Globus pallidus (tissue), 1 donor: ENCODE data around the gene AFM.

ENCODE experiments used
- DNase-seq: peaks from one replicate; pipeline ENCODE4 v3.0.0-alpha.2; 2015; ENCODE audit warnings: low spot score

Gene AFM

DNA sequence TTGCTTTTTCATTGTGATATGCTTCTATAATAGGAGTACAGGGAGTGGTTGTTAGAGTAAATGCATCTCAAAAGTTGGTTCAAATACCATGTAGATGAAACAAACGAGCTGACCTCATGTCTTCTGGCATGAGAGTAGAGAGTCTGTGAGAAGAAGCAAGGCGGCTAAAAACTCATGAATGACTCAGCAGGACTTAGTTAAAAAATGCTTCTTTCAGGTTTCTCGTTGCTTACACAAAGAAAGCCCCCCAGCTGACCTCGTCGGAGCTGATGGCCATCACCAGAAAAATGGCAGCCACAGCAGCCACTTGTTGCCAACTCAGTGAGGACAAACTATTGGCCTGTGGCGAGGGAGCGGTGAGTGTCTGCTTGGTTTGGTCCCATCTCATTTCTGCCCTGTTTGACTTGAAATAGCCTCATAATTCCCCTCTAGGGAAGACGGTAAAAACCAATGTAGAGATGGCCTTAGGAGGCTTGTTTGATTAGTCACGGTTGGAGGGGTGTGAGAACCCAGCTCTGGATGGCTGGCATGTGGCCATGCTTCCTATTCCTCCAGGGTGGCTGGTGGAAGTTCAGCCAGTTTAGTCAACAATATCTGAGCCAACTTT is 31.0 kb upstream of the AFM start:
- DNase-seq = no peak

DNA sequence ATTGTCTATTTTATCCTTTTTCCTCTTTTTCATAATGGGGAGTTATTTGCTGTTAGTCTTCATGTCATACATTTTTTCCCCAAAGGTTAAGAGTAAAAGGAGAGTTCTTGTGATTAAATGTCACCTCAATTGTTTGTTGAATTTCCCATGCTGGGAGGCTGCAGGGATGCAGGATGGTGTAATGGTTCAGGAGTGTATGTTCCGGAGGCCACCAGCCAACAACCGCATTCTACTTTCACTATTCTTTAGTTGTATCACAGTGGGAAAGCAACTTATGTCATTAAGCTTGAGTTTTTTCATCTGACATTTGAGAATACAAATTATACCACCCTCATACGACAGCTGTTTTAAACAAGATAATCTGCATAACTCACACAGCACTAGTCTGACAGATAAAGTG is 30.1 kb upstream of the AFM start:
- no peak for DNase-seq

DNA sequence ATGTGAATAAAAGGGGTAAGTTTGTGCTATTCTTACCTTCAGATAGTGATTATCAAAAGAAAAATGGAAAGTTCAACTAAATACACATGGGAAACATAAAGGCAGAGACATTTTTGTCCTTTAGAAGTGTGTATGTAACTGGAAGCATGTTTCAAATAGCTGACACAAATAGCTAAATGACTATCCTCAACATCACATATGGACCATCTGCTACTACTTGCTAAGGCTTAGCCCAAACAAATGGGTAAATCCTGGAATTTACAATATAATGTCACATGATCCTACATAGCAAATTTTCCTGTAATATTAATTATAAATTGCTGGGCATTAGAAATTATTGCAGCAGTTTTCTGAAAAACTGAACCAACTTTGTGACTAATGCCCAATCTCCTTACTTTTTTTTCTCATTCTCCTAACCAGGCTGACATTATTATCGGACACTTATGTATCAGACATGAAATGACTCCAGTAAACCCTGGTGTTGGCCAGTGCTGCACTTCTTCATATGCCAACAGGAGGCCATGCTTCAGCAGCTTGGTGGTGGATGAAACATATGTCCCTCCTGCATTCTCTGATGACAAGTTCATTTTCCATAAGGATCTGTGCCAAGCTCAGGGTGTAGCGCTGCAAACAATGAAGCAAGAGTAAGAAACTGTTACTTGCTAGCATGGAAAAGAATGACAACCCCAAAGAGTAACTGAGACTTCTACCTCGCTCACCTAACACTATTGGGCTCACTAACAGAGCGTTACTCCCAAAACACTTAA is 29.4 kb upstream of the AFM start:
- DNase-seq = no peak

DNA sequence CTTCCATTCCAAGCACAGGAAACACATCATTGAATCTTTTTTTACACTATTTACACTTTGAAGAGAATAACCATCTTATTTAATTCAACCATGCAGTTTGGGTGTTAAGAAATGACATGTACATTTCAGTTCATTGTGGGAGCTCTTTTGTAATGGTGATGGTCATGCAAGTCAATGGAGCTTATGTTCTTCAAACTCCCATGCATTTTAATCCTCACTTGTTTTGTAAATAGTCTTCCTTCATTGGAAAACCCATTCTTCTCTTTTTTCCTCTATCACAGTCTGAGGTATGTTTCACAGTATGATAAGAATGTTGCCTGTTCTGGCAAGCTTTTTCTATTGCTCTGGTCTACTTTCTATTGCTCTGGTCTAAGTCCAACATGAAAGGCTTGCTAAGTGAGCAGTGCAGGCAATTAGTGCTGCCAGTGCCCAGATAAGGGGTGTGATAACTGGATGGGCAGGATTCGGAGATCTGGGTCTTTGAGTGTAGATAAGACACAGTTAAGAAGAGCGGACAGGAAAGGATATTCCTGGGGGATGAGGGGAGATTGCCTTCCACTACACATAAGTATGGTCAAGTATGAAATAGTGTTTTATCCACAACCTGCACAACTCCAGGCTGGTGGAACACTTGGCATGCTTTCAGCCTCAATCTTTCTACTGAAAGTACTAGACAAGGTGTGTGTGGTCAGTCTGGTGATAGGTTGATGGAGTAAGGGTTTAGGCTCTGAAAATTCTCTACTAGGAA is 28.4 kb upstream of the AFM start:
- no peak for DNase-seq

DNA sequence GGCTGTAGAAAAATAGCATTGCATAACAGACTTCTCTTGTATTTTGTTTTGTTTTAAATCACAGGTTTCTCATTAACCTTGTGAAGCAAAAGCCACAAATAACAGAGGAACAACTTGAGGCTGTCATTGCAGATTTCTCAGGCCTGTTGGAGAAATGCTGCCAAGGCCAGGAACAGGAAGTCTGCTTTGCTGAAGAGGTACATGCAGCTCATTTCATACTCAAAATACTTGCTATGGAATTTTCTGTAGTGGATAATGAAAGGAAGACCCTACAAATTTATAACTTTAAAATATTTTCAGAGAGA is 27.9 kb upstream of the AFM start:
- DNase-seq = no peak

DNA sequence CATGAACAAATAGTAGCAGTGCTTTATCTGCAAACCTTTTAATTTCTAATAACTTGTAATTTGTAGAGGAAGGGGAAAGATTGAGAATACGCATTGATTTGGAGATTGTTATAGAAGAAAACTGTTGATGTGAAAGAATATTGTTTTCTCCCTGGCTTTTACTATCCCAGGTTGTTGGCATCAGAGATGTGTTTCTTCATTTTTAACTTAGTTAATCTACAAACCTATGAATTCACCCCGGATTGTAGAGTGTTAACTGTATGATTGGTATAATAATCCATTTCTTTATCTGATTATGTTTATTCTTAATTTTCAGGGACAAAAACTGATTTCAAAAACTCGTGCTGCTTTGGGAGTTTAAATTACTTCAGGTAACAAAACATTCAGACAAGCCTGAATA is 26.6 kb upstream of the AFM start:
- no peak for DNase-seq

DNA sequence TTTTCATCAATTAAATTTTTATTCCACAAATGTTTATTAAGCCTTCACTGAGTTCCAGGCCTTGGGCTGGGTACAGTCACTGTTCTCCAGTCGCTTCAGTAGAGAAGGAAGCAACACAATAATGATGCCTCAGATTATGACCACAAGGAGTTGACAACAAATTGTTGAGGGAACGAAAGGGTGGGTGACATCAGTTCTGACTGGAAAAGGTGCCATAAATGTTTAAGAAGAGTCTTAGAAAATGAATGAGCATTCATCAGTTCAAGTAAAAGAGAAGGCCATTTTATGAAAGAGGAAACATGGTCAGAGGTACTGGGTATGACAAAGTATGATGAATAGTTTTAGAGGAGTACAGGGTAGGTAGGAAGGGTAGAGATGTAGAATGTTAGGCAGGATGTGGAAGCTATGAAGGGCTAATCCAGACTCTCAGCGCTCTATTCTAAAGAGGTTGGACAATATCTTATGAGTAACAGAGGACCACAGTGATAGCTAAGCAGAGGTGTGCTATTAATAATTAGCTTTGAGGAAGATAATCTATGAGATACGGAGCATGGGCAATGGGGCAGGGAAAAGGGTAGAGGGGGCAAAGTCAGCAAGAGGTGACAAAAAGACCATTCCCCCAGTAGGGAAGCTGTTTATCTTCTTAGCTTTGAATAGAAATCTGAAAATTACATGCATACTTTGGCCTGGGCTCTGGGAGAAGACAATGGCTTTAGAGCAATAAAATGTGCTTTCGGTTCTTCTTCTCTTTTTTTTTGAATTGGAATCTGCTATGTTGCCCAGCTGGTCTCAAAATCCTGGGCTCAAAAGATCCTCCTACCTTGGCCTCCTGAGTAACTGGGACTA is 25.1 kb upstream of the AFM start:
- DNase-seq = no peak

DNA sequence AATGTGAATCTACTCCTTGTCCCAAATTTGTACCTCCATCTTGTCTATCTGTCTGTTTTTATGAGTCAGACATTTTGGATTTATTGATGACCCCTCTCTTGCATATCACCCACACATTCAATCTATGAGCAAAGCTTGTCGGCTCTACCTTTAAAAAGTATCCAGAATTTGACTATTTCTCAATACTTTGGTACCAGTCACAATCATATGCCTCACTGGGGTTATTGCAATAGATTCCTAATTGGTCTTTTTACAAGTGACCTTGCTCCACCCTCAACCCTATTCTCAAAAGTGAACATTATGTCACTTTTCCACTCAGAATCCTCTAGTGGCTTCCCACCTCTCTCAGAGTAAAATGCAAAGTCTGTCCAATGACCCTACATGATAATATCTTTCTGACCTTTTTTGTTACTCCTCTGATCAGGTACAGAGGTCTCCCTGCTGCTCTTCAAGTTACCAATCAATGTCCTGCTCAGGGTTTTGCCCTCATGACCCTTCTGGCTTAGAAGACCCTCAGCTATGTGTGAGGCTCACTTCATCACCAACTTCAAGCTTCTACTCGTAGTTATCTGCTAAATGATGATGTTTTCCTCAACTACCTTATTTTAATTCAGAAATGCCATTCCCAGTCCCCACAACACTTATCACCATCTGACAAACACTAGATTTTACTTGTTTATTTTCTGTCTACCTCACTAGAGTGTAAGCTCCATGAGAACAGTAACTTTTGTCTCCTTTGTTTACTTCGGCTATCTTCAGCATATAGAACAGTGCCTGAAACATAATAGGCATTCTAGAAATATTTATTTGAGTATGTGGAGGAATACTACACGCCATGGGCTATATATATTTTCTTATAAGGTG is 23.1 kb upstream of the AFM start:
- DNase-seq = no peak

DNA sequence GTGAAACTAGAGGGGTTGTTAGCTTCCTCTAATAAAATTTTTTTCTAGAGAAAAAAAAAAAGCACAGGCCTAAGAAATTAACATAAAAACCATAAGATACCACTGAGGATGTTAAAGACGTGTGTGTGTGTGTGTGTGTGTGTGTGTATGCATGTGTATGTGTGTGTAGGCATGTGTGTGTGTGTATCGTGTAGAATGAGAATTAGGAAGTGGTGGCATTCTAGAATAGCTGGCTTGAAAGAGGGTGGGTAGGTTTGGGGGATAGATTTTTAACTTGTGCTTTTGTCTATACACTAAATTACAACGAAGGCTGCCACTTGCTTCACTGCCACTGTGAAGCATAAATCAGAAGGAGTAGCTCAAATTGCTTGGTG is 22.5 kb upstream of the AFM start:
- no peak for DNase-seq

DNA sequence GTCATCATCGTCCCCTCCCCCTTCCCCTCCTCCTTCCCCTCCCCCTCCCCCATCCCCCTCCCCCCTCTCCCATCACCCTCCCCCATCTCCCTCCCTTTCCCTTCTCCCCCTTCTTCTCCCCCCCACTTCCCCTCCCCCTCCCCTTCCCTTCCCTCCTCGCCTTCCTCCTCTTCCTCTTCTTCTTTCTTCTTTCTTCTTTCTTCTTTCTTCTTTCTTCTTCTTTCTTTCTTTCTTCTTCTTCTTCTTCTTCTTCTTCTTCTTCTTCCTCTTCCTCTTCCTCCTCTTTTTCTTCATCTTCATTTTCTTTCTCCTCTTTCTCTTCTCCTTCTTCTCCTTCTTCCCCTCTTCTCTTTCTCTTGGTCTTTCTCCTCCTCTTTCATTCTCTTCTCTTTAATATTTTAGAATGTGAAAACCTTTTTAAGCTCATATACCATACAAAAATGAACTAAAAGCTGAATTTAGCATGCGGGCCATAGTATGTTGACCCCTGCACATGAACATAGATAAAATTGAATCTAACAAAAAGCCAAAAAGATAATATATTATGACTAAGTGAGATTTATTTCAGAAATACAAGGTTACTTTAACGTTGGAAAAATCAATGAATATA is 20.5 kb upstream of the AFM start:
- no peak for DNase-seq

DNA sequence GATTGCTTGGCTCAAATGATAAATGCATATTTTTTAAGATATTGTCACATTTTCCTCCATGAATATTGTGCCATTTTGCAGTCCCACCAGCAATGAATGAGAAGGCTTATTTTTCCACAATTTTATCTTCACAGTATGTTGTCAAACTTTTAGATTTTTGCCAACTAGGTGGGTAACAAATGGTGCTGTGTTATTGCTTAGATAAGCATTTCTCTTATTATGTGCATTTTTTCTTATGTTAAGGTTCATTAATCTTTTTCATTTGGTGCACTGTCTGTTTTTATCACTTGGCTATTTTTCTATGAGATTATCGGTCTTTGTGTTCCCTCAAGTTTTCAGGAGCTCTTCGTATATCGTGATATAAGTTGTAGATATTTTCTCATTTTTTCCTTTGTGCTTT is 13.4 kb upstream of the AFM start:
- DNase-seq = no peak

DNA sequence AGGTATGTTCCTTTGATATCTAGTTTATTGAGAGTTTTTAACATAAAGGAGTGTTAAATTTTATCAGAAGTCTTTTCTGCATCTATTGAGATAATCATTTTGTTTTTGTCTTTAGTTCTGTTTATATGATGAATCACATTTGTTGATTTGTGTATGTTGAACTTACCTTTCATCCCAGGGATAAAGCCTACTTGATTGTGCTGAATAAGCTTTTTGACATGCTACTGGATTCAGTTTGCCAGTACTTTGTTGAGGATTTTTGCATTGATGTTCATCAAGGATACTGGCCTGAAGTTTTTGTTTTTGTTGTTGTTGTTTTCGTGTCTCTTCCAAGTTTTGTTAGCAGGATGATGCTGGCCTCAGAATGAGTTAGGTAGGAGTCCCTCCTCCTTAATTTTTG is 10.8 kb upstream of the AFM start:
- no peak for DNase-seq

DNA sequence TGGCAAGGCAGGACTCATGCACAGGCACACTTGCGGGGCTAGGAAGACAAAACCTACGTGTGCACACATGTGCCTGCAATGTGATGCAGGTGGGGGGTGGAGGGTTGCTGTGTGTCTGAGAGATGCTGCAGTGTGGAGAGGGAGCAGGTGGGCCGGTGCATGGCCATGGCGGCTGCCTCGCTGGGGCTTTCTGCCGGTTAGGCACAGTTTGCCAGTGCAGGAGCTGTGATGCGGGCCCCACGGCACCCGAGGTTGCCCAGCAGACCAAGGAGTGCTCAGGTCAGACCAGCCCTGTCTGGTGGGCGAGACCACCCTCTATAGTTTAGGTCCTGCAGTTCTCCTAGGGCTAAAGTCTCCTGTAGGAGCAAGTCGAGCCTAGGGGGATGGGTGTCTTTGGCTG is 4.4 kb upstream of the AFM start:
- no peak for DNase-seq

DNA sequence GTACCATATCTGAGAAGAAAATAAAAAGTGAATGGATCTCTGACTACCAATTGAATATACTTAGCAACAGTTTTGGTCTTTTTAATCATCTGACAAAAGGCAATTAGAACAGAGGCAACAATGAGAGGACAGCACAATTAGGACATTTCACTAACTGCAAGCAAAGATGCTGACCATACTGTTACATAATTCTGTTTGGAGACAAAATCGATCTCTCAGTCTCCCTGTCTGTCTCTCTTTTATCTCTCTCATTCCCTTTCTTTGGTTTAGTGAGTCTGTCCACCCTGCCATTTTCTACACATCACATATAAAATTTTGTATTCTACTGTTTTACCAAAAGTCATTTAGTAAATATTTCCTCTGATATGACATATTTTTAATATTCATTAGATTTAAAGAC is 2.2 kb upstream of the AFM start:
- no peak for DNase-seq

DNA sequence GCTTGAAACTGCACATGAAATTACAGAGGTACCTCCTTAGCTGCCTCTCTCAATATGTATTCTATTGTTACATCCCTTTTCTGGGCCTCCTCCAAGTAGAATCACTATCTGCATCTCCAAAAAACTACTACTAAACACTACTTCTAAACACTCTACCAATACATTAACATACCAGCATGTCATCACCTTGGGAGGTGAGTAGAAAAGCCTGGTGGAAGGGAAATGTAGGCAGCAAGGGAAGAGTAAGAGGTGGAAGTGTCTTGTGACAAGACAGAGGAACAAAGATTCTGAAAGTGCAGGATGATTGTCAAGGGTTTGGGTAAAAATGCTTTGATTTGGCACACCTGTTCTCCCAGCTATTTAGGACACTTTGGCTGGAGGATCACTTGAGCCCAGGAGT is 3.5 kb downstream of the AFM start:
- no peak for DNase-seq

DNA sequence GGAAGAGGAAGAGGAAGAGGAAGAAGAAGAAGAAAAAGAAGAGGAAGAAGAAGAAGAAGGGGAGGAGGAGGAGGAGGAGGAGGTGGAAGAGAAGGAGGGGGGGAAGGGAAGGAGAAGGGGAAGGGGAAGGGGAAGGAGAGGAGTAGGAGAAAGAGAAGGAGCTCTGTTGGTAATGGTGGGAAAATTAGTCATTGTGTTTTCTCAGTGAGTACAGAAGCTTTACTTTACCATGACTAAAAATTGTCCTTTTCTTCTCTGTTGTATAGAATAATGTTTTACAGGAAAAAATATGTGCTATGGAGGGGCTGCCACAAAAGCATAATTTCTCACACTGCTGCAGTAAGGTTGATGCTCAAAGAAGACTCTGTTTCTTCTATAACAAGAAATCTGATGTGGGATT is 4.1 kb downstream of the AFM start:
- no peak for DNase-seq

DNA sequence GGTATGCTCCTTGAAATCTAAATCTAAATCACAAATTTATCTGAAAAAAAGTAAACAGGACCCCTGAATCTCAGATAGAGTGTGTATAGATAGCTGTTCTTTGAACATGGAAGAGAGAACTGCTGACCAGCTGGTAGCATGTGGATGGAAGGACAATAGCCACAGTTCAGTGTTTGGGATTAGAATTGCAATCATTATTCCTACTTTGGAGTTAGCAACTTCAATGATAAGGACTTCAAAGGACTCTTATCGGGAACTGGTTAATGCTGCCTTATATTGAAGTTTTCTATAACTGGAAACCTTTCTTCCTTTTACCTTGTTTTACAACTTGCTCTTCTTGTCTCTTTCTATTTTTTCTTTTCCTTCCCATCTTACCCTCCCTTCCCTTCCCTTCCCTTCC is 5.0 kb downstream of the AFM start:
- DNase-seq = no peak

DNA sequence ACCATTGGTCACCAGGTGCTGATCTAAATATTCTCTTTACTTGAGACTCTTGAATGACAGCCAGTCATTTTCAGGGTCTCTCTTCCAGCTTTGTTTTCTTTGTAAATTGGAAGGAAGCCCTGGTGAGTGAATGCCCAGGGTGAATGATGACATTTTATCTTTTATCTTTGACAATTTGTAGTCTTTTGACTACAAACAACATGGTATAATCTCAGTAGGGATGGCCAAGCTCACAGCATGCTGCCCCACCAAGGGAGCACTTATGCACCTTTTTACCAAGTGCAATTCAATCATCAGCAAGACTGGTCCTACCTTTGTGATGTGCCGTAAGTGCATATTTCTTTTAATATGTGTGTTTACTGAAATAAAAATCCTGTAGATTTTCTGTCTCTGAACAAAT is 5.7 kb downstream of the AFM start:
- no peak for DNase-seq

DNA sequence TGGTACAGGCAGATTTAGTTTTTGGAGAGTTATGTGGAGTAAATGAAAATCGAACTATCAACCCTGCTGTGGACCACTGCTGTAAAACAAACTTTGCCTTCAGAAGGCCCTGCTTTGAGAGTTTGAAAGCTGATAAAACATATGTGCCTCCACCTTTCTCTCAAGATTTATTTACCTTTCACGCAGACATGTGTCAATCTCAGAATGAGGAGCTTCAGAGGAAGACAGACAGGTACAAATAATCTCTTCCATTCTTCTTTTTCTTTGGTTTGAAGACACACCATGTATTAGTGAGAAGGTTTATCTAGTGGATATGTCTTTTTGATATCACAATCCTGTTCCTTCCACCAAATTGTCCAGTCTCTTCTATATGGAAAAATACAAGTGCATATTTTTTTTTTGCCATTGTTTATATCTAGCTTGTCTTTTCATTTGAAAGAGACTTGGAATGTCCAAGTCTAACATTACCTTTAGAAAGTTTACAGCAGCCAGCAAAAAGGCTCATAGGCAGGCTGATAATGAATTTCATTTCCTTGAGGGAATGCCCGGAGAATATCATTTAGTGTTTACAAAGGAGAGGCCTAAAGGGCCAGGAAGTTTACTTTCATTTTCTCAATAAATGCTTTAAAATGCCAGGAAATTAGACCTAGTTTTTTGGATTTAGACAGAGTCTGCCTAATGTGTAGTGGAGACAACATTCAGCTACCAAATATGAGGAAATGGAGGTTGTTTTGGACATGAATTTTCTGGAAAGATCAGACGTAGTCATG is 18.6 kb downstream of the AFM start:
- DNase-seq = no peak

DNA sequence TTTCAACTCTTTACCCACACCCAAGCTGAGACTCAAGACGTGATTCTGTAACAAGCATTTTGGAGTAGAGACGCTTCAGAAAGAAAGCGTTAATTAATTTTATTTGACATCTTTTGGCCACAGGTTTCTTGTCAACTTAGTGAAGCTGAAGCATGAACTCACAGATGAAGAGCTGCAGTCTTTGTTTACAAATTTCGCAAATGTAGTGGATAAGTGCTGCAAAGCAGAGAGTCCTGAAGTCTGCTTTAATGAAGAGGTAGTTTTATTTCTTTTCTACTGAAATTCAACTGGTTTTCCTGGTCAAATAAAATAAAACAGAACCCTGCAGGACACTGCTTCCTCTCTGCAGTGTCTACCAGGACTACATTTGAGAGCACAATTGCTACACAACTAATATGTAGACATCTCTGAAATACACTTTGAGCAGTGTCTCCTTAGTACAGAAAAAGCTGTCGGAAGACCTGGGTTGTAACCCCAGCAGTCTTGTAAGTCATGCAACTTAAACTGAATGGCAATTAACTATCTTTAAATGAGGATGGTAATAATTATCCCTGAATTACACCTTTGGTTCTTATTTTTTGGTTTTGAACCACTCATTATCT is 20.2 kb downstream of the AFM start:
- no peak for DNase-seq
